NCI-H1105 (cell line): ENCODE measurements around the gene PCDHGB6.
"Not testable (repeated sequence)": the region's sequence is repeated elsewhere in the genome, so short reads cannot be mapped to it uniquely, and the experiment has no call there.

Source experiments
- DNase-seq: peaks from one replicate; lab custom pipeline; 2025; lab: John Stamatoyannopoulos, UW

PCDHGB6 gene

GRCh38 chr5:141388661-141389060 is 19.2 kb upstream of the PCDHGB6 start:
- DNase-seq: no peak

- no peak for DNase-seq
These were observed 18.4 kb upstream of the PCDHGB6 start for GRCh38 chr5:141389153-141390042.

DNA sequence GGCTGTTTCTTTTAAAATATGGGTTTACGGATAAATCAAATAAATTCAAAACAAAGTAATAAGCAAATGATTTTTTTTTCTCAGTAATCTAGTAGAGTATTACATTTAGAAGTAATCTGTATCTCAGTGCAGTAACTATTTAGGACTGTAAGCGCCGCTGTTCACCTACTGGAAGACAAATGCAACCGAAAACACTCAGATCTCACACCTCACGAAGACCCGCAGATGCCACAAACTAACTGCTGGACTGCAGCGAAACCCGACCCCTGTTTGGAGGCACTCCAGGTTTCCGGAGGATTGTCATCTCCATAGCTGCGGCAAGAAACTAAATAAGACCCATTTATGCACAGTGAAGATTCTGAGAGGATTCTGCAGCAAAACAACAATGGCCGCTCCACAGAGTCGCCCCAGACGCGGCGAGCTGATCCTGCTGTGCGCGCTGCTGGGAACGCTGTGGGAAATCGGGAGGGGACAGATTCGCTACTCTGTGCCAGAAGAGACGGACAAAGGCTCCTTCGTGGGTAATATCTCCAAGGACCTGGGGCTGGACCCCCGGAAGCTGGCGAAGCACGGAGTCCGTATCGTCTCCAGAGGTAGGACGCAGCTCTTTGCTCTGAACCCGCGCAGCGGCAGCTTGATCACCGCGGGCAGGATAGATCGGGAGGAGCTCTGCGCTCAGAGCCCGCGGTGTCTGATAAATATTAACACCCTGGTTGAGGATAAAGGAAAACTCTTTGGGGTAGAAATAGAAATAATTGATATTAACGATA is 15.2 kb upstream of the PCDHGB6 start, which contains the start of gene PCDHGA8:
TSS of gene PCDHGA8 (plus strand) at position 205 of the 770 bp plus-strand sequence. CDS start at position 386, 181 bp downstream.
- DNase-seq: no peak

DNA sequence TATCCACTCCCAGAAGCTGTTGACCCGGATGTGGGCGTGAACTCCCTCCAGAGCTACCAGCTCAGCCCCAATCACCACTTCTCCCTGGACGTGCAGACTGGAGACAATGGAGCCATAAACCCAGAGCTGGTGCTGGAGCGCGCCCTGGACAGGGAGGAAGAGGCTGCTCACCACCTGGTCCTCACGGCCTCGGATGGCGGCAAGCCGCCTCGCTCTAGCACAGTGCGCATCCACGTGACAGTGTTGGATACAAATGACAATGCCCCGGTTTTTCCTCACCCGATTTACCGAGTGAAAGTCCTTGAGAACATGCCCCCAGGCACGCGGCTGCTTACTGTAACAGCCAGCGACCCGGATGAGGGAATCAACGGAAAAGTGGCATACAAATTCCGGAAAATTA is 14.6 kb upstream of the PCDHGB6 start:
- DNase-seq: no peak

DNA sequence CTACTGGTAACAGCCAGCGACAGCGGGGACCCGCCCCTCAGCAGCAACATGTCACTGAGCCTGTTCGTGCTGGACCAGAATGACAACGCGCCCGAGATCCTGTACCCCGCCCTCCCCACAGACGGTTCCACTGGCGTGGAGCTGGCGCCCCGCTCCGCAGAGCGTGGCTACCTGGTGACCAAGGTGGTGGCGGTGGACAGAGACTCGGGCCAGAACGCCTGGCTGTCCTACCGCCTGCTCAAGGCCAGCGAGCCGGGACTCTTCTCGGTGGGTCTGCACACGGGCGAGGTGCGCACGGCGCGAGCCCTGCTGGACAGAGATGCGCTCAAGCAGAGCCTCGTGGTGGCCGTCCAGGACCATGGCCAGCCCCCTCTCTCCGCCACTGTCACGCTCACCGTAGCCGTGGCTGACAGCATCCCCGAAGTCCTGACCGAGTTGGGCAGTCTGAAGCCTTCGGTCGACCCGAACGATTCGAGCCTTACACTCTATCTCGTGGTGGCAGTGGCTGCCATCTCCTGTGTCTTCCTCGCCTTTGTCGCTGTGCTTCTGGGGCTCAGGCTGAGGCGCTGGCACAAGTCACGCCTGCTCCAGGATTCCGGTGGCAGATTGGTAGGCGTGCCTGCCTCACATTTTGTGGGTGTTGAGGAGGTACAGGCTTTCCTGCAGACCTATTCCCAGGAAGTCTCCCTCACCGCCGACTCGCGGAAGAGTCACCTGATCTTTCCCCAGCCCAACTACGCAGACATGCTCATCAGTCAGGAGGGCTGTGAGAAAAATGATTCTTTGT is 13.2 kb upstream of the PCDHGB6 start:
- not testable (repeated sequence) for DNase-seq

DNA sequence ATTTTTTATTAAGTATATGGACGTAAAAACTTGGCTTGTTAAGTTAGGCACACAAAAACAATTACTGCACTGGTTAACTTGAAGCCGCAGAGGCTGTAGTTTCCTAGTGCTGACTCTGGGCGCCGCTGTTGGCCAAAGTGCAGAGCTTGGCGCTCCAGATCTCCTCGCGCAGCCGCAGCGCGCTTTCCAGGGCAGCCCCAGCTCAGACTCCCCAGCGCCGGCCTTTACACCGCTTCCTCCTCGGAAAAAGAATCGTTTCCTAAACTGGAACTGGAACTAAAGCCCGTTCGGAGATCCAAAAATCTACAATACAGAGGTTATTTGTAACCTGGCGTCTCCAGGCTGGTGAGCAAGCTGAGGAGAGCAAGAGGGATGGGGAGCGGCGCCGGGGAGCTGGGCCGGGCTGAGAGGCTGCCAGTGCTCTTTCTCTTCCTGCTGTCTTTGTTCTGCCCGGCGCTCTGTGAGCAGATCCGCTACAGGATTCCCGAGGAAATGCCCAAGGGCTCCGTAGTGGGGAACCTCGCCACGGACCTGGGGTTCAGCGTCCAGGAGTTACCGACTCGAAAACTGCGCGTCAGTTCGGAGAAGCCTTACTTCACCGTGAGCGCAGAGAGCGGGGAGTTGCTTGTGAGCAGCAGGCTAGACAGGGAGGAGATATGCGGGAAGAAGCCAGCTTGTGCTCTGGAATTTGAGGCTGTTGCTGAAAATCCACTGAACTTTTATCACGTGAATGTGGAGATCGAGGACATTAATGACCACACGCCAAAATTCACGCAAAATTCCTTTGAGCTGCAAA is 9.9 kb upstream of the PCDHGB6 start, which contains the start of gene PCDHGB5:
TSS of gene PCDHGB5 (plus strand) at position 192 of the 796 bp plus-strand sequence. CDS start at position 373, 181 bp downstream.
- not testable (repeated sequence) for DNase-seq

DNA sequence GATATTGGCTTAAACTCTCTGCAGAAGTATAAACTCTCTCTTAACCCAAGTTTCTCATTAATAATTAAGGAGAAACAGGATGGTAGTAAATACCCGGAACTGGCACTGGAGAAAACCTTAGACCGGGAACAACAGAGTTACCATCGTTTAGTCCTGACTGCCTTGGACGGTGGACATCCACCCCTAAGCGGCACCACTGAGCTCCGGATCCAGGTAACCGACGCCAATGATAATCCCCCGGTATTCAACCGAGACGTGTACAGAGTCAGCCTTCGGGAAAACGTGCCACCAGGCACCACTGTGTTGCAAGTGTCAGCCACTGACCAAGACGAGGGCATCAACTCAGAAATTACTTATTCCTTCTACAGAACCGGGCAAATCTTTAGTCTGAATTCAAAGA is 9.2 kb upstream of the PCDHGB6 start:
- no peak for DNase-seq

GRCh38 chr5:141399555-141400258 is 8.1 kb upstream of the PCDHGB6 start:
- DNase-seq: no peak

- no peak for DNase-seq
These were observed 5.1 kb upstream of the PCDHGB6 start, which contains the start of gene PCDHGA9 for GRCh38 chr5:141402553-141403243. TSS of gene PCDHGA9 (plus strand) at chr5:141402778. CDS start at chr5:141402953, 175 bp downstream.

DNA sequence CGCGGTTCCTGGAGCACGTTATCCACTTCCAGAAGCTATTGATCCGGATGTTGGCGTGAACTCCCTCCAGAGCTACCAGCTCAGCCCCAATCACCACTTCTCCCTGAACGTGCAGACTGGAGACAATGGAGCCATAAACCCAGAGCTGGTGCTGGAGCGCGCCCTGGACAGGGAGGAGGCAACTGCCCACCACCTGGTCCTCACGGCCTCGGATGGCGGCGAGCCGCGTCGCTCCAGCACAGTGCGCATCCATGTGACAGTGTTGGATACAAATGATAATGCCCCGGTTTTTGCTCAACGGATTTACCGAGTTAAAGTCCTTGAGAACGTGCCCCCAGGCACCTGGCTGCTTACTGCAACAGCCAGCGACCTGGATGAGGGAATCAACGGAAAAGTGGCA is 4.4 kb upstream of the PCDHGB6 start:
- no peak for DNase-seq

DNA sequence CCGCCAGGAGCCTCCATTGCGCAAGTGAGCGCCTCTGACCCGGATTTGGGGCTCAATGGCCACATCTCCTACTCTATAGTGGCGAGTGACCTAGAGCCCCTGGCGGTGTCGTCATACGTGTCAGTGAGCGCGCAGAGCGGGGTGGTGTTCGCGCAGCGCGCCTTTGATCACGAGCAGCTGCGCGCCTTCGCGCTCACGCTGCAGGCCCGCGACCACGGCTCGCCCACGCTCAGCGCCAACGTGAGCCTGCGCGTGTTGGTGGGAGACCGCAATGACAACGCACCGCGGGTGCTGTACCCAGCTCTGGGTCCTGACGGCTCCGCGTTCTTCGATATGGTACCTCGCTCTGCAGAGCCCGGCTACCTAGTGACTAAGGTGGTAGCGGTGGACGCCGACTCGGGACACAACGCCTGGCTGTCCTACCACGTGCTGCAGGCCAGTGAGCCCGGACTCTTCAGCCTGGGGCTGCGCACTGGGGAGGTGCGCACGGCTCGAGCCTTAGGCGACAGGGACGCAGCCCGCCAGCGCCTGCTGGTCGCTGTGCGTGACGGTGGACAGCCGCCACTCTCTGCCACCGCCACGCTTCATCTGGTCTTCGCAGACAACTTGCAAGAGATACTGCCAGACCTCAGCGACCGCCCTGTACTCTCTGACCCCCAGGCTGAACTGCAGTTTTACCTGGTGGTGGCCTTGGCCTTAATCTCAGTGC is 1.9 kb downstream of the PCDHGB6 start:
- no peak for DNase-seq

- DNase-seq: no peak
These were observed 3.8 kb downstream of the PCDHGB6 start for GRCh38 chr5:141411575-141411974.

- DNase-seq: no peak
These were observed 5.2 kb downstream of the PCDHGB6 start, which contains the start of gene PCDHGA10 for GRCh38 chr5:141412854-141413539. TSS of gene PCDHGA10 (plus strand) at chr5:141412987. CDS start at chr5:141413176, 189 bp downstream.

- DNase-seq: no peak
These were observed 5.8 kb downstream of the PCDHGB6 start for GRCh38 chr5:141413540-141414069.

- not testable (repeated sequence) for DNase-seq
These were observed 6.9 kb downstream of the PCDHGB6 start for GRCh38 chr5:141414548-141415274.

GRCh38 chr5:141415275-141415618 is 7.4 kb downstream of the PCDHGB6 start:
- DNase-seq: not testable (repeated sequence)

DNA sequence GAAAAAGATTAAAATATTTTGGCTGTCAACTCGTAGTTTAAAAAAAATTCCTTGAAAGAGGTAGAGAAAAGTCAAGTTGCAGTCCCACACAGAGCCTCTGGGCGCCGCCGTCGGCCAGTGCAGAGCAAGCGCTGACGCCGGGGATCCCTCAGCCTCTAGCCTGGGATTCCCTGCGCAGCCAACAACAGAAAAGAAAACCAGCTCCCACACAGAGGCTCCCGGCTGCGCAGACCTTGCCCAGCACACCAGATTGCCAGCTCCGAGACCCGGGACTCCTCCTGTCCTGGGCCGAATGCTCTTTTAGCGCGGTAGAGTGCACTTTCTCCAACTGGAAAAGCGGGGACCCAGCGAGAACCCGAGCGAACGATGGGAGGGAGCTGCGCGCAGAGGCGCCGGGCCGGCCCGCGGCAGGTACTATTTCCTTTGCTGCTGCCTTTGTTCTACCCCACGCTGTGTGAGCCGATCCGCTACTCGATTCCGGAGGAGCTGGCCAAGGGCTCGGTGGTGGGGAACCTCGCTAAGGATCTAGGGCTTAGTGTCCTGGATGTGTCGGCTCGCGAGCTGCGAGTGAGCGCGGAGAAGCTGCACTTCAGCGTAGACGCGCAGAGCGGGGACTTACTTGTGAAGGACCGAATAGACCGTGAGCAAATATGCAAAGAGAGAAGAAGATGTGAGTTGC is 9.8 kb downstream of the PCDHGB6 start, which contains the start of gene PCDHGB7:
TSS of gene PCDHGB7 (plus strand) at position 184 of the 679 bp plus-strand sequence. CDS start at position 367, 183 bp downstream.
- peak; percentile 64 for DNase-seq
